HCT116 (cell line): Measurements from ENCODE around the gene KCND2. TPM values are rescaled to one million over a fixed set of nuclear protein-coding genes. Genes with fewer than 3 reads are reported as not detected.

ENCODE experiments used
- ATAC-seq: fragments of 200-7000 bp; cut with Tn5 transposase; 2 replicates; pipeline ENCODE4 v1.9.1; 2020; ENCODE audit warnings: mild to moderate bottlenecking, moderate library complexity
- BruUV-seq: library from RNA; stranded (reverse); fragments of 400-500 nt; replicated peaks from 2 replicates; lab custom pipeline; 2021; lab: Mats Ljungman, UMichigan
- CTCF ChIA-PET: fragments of 300-600 bp; sonication (Branson Sonifier 250); formaldehyde crosslinking; loops from one replicate; lab custom pipeline; 2021; ENCODE audit warnings: antibody characterized with exemption; lab: Charles Lee
- POLR2A ChIA-PET: fragments of 300-600, 350-600 bp; sonication (Branson Sonifier 250); formaldehyde crosslinking; loops from one replicate; lab custom pipeline; 2021; ENCODE audit warnings: antibody characterized with exemption; lab: Charles Lee
- RAD21 ChIA-PET, 2 experiments: fragments of 300-600 bp; sonication (Branson Sonifier 250); formaldehyde crosslinking; loops; one replicate each; lab custom pipeline; 2023; ENCODE audit warnings: low total read pairs in 2 of 2; ENCODE audit not compliant: uncharacterized antibody in 2 of 2, unreplicated experiment in 2 of 2, low non-redundant PET in 1 of 2; lab: Charles Lee
- DNase-seq: peaks from one replicate; pipeline ENCODE4 v3.0.0-alpha.2; 2010; ENCODE audit warnings: low read depth, low spot score
- H2AFZ ChIP-seq: fragments of 200-600 bp; shearing (Covaris generic), sonication (generic); 2 replicates; pipeline ENCODE4 v1.6.1; 2017; ENCODE audit warnings: low read depth, mixed run types, mixed read lengths, antibody characterized with exemption, low read length; ENCODE audit not compliant: poor library complexity, severe bottlenecking
- H3K27ac ChIP-seq: 2 replicates; pipeline ENCODE4 v1.5.1; 2012; ENCODE audit warnings: low read depth, low read length
- H3K27me3 ChIP-seq: fragments of 200-600 bp; sonication (generic); 2 replicates; pipeline ENCODE4 v1.6.1; 2016; ENCODE audit warnings: mixed run types, low read length, mixed read lengths; ENCODE audit not compliant: insufficient read depth
- H3K36me3 ChIP-seq, 2 experiments: fragments of 200-500 bp in 1 of 2; fragments of 200-600 bp in 1 of 2; sonication (Bioruptor generic) in 1 of 2; sonication (generic) in 1 of 2; 2 replicates each; pipeline versions ENCODE4 v1.5.1 to v1.6.1; 2014 to 2016; ENCODE audit warnings: low read length in 2 of 2, inconsistent platforms in 1 of 2, mixed read lengths in 1 of 2, mixed run types in 1 of 2; ENCODE audit not compliant: insufficient read depth in 2 of 2, control insufficient read depth in 1 of 2
- H3K4me1 ChIP-seq, 2 experiments: fragments of 200-600 bp in 1 of 2; sonication (generic) in 1 of 2; 2 replicates each; pipeline versions ENCODE4 v1.5.1 to v1.6.1; 2012 to 2017; ENCODE audit warnings: low read length in 2 of 2, inconsistent platforms in 1 of 2, mild to moderate bottlenecking in 1 of 2, mixed read lengths in 1 of 2, mixed run types in 1 of 2, moderate library complexity in 1 of 2; ENCODE audit not compliant: insufficient read depth in 2 of 2, control insufficient read depth in 1 of 2
- H3K4me2 ChIP-seq: fragments of 200-600 bp; sonication (generic); 2 replicates; pipeline ENCODE4 v1.6.1; 2017; ENCODE audit warnings: mixed run types, low read length, mixed read lengths
- H3K4me3 ChIP-seq, 2 experiments: fragments of 200-600 bp in 1 of 2; sonication (generic) in 1 of 2; replicated peaks in 1 of 2; 2 replicates each; pipeline ENCODE4 v1.5.1; 2011 to 2016; ENCODE audit warnings: low read length in 2 of 2, control low read depth in 1 of 2, low read depth in 1 of 2, mild to moderate bottlenecking in 1 of 2, mixed read lengths in 1 of 2, mixed run types in 1 of 2
- H3K79me2 ChIP-seq: fragments of 200-600 bp; sonication (generic); 2 replicates; pipeline ENCODE4 v1.6.1; 2017; ENCODE audit warnings: mild to moderate bottlenecking, mixed run types, low read length, moderate library complexity, mixed read lengths; ENCODE audit not compliant: insufficient read depth
- H3K9ac ChIP-seq: fragments of 200-600 bp; sonication (generic); 2 replicates; pipeline ENCODE4 v1.6.1; 2016; ENCODE audit warnings: low read length, mixed read lengths
- H3K9me2 ChIP-seq: fragments of 200-600 bp; sonication (generic), shearing (Covaris generic); 2 replicates; pipeline ENCODE4 v1.6.1; 2017; ENCODE audit warnings: mixed run types, mild to moderate bottlenecking, moderate library complexity; ENCODE audit not compliant: insufficient read depth
- H3K9me3 ChIP-seq, 2 experiments: fragments of 200-500 bp in 1 of 2; fragments of 200-600 bp in 1 of 2; sonication (Bioruptor generic) in 1 of 2; sonication (generic) in 1 of 2; 2 replicates each; pipeline ENCODE4 v1.6.1; 2014 to 2017; ENCODE audit warnings: low read length in 2 of 2, mixed read lengths in 2 of 2, inconsistent platforms in 1 of 2, low read depth in 1 of 2, mild to moderate bottlenecking in 1 of 2, mixed run types in 1 of 2, moderate library complexity in 1 of 2; ENCODE audit not compliant: control insufficient read depth in 1 of 2, insufficient read depth in 1 of 2
- H4K20me1 ChIP-seq: fragments of 200-600 bp; sonication (generic), shearing (Covaris generic); 2 replicates; pipeline ENCODE4 v1.6.1; 2017; ENCODE audit warnings: mixed run types, mild to moderate bottlenecking, moderate library complexity; ENCODE audit not compliant: insufficient read depth
- CEBPB ChIP-seq: IDR thresholded peaks from 2 replicates; pipeline ENCODE4 v1.6.1; 2012; ENCODE audit warnings: low read depth
- EZH2 ChIP-seq: fragments of 200-600 bp; sonication (generic); IDR thresholded peaks from 2 replicates; pipeline ENCODE4 v1.6.1; 2017; ENCODE audit warnings: antibody characterized with exemption, mixed run types
- SIN3A ChIP-seq: IDR thresholded peaks from 2 replicates; pipeline ENCODE4 v1.6.1; 2012; ENCODE audit warnings: low read depth
- SRF ChIP-seq: IDR thresholded peaks from 2 replicates; pipeline ENCODE4 v1.6.1; 2012; ENCODE audit warnings: low read depth
- TCF7L2 ChIP-seq: IDR thresholded peaks from 2 replicates; pipeline ENCODE4 v1.7.0; 2011; ENCODE audit warnings: borderline replicate concordance, inconsistent platforms; ENCODE audit not compliant: insufficient read depth, insufficient read length; ENCODE audit errors: extremely low read depth
- YY1 ChIP-seq: IDR thresholded peaks from 2 replicates; pipeline ENCODE4 v1.6.1; 2011; ENCODE audit warnings: low read length, low read depth, moderate library complexity, mild to moderate bottlenecking; ENCODE audit not compliant: insufficient replicate concordance; ENCODE audit errors: extremely low read depth
- intact Hi-C: fragments of 100-400 bp; cut with micrococcal nuclease; formaldehyde crosslinking; loops from 2 replicates; pipeline ENCODE4 v1.10.0; 2022
- total RNA-seq: library from RNA; stranded (reverse); gene quantifications from one replicate; pipeline ENCODE4 v1.2.1, GENCODE V29; 2021; ENCODE audit not compliant: unreplicated experiment
- TF ChIP-seq, protein P1 (sequence below), 3 experiments: fragments of 200-600 bp in 1 of 3; sonication (generic) in 1 of 3; IDR thresholded peaks in 2 of 3; conservative IDR thresholded peaks in 1 of 3; 2 replicates each; pipeline ENCODE4 v1.5.1; 2012 to 2017; ENCODE audit warnings: low read depth in 2 of 3, low read length in 2 of 3, antibody characterized with exemption in 1 of 3, borderline replicate concordance in 1 of 3, control low read depth in 1 of 3, mild to moderate bottlenecking in 1 of 3, mixed read lengths in 1 of 3, mixed run types in 1 of 3, moderate library complexity in 1 of 3; ENCODE audit not compliant: insufficient read depth in 1 of 3
- TF ChIP-seq, protein P2 (sequence below): IDR thresholded peaks from 2 replicates; pipeline ENCODE4 v1.6.1; 2012
- TF ChIP-seq, protein P3 (sequence below): IDR thresholded peaks from 2 replicates; pipeline ENCODE4 v1.6.1; 2012
- TF ChIP-seq, protein P4 (sequence below): IDR thresholded peaks from 2 replicates; pipeline ENCODE4 v1.6.1; 2012; ENCODE audit warnings: low read depth

Gene KCND2
- total RNA-seq, 1 experiment from 2014 or later = 0.05 TPM

DNA sequence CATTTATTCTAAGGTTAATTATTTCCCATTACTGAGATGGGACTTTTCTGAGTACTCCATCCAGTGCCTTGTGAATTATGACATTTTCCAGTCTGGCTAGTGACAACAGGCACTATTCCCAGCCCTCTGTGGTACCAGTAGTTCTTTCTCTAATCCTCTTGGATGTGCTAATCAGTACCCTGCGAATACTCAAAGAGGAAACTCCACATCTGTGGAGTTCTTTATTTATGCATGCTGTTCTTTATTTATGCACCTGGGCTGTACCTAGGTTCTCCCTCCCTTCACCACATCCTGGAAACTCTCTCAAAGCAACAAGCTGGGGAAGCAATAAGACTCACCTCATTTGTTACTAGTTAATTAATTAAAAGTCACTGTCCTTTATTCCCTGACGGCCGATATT is 501.5 kb downstream of the KCND2 start:
- Histone ChIP-seq H3K4me2 (no peak overlapping the region), H3K9ac (no peak overlapping the region), H3K4me1 (no peaks in the 10 kb centered on the region), H3K4me3 (no peak overlapping the region), H3K79me2 (no peaks in the 10 kb centered on the region), H2AFZ (no peak overlapping the region), H4K20me1 (no peaks in the 10 kb centered on the region), H3K36me3 (no peaks in the 10 kb centered on the region), H3K27me3 (no peaks in the 10 kb centered on the region), H3K9me2 (no peaks in the 10 kb centered on the region), H3K9me3 (no peaks in the 10 kb centered on the region), H3K27ac (no peak overlapping the region)
- ChIA-PET POLR2A (no interaction called here), RAD21 (no interaction called here), CTCF (no interaction called here)
- BruUV-seq = no TSS peak
- ATAC-seq (no peak), DNase-seq (no peak)
- TF ChIP-seq CEBPB (no peak), SRF (no peak), TCF7L2 (no peak), EZH2 (no peak), SIN3A (no peak), YY1 (no peak)
- TF ChIP-seq, protein P1, sequence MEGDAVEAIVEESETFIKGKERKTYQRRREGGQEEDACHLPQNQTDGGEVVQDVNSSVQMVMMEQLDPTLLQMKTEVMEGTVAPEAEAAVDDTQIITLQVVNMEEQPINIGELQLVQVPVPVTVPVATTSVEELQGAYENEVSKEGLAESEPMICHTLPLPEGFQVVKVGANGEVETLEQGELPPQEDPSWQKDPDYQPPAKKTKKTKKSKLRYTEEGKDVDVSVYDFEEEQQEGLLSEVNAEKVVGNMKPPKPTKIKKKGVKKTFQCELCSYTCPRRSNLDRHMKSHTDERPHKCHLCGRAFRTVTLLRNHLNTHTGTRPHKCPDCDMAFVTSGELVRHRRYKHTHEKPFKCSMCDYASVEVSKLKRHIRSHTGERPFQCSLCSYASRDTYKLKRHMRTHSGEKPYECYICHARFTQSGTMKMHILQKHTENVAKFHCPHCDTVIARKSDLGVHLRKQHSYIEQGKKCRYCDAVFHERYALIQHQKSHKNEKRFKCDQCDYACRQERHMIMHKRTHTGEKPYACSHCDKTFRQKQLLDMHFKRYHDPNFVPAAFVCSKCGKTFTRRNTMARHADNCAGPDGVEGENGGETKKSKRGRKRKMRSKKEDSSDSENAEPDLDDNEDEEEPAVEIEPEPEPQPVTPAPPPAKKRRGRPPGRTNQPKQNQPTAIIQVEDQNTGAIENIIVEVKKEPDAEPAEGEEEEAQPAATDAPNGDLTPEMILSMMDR (IDR thresholded peaks at IDR 0.05 in 2 of 3, conservative IDR thresholded peaks at IDR 0.05 in 1 of 3; ENCODE audit: borderline replicate concordance in 1 of 3, insufficient read depth in 1 of 3, low read depth in 2 of 3, low read length in 2 of 3) = no peak
- TF ChIP-seq, protein P2, sequence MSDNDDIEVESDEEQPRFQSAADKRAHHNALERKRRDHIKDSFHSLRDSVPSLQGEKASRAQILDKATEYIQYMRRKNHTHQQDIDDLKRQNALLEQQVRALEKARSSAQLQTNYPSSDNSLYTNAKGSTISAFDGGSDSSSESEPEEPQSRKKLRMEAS = no peak
- TF ChIP-seq, protein P3, sequence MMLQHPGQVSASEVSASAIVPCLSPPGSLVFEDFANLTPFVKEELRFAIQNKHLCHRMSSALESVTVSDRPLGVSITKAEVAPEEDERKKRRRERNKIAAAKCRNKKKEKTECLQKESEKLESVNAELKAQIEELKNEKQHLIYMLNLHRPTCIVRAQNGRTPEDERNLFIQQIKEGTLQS = no peak
- TF ChIP-seq, protein P4, sequence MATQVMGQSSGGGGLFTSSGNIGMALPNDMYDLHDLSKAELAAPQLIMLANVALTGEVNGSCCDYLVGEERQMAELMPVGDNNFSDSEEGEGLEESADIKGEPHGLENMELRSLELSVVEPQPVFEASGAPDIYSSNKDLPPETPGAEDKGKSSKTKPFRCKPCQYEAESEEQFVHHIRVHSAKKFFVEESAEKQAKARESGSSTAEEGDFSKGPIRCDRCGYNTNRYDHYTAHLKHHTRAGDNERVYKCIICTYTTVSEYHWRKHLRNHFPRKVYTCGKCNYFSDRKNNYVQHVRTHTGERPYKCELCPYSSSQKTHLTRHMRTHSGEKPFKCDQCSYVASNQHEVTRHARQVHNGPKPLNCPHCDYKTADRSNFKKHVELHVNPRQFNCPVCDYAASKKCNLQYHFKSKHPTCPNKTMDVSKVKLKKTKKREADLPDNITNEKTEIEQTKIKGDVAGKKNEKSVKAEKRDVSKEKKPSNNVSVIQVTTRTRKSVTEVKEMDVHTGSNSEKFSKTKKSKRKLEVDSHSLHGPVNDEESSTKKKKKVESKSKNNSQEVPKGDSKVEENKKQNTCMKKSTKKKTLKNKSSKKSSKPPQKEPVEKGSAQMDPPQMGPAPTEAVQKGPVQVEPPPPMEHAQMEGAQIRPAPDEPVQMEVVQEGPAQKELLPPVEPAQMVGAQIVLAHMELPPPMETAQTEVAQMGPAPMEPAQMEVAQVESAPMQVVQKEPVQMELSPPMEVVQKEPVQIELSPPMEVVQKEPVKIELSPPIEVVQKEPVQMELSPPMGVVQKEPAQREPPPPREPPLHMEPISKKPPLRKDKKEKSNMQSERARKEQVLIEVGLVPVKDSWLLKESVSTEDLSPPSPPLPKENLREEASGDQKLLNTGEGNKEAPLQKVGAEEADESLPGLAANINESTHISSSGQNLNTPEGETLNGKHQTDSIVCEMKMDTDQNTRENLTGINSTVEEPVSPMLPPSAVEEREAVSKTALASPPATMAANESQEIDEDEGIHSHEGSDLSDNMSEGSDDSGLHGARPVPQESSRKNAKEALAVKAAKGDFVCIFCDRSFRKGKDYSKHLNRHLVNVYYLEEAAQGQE = no peak
- intact Hi-C loops = no loop called here
